ENCODE measurements around the gene NXT1. TPM values are rescaled to one million over a fixed set of nuclear protein-coding genes. Genes with fewer than 3 reads are reported as not detected.
A peak's percentile ranks its signal among the peaks of the same experiment; 100 is the strongest.
"Not testable (repeated sequence)": the region's sequence is repeated elsewhere in the genome, so short reads cannot be mapped to it uniquely, and the experiment has no call there.

Gene NXT1
- 100 to 1,000 TPM in 1 of 3 donors, 10 to 100 TPM in 2; 60.3 to 129 (median 94.2) TPM for polyA plus RNA-seq

GRCh38 chr20:23350196-23350903 lies at the start of gene NXT1:
NXT1 (plus strand) TSS chr20:23350791; CDS start chr20:23354042, 3,251 bp downstream.
- H3K4me3 Mint-ChIP-seq, result peak within 1 kb of the TSS; percentile 93 to 99 (median 97)
- H3K4me1 Mint-ChIP-seq, result peaks cover 28 to 34% of the 10 kb centered on the region in 2 donors
- peaks cover 9 to 23% (median 11%) of the 10 kb centered on the region in 3 donors for H3K27me3 Mint-ChIP-seq (ENCODE audit: low read depth in 3 of 3)
- no peaks in the 10 kb centered on the region for H3K9me3 Mint-ChIP-seq
- peak within 1 kb of the TSS; percentile 99 to 100 (median 100) for H3K27ac Mint-ChIP-seq
- DNase-seq, result peak; percentile 97 to 99 (median 98)
- peaks cover 0 to 4% (median 3%) of the 10 kb centered on the region in 3 donors for H3K36me3 Mint-ChIP-seq

GRCh38 chr20:23301436-23302050 lies 49.0 kb upstream of the NXT1 start:
- H3K36me3 Mint-ChIP-seq, result no peaks in the 10 kb centered on the region
- no peak overlapping the region for H3K27ac Mint-ChIP-seq
- H3K4me3 Mint-ChIP-seq, result no peak overlapping the region
- H3K27me3 Mint-ChIP-seq (ENCODE audit: low read depth in 3 of 3), result peaks cover 0 to 7% (median 2%) of the 10 kb centered on the region in 3 donors
- H3K4me1 Mint-ChIP-seq, result no peaks in the 10 kb centered on the region
- H3K9me3 Mint-ChIP-seq, result no peaks in the 10 kb centered on the region
- DNase-seq, result no peak

- Mint-ChIP-seq H3K36me3 (no peaks in the 10 kb centered on the region), H3K27ac (no peak overlapping the region), H3K4me1 (no peaks in the 10 kb centered on the region), H3K27me3 (ENCODE audit: low read depth in 3 of 3) (peaks cover 0 to 7% (median 4%) of the 10 kb centered on the region in 3 donors), H3K4me3 (no peak overlapping the region), H3K9me3 (no peaks in the 10 kb centered on the region)
- no peak for DNase-seq
Measured at GRCh38 chr20:23302386-23302785, 48.2 kb upstream of the NXT1 start.

- no peaks in the 10 kb centered on the region for H3K9me3 Mint-ChIP-seq
- no peak for DNase-seq
- no peak overlapping the region for H3K4me3 Mint-ChIP-seq
- no peak overlapping the region for H3K27ac Mint-ChIP-seq
- no peaks in the 10 kb centered on the region for H3K36me3 Mint-ChIP-seq
- no peaks in the 10 kb centered on the region for H3K4me1 Mint-ChIP-seq
- H3K27me3 Mint-ChIP-seq (ENCODE audit: low read depth in 3 of 3), result peaks cover 0 to 7% (median 4%) of the 10 kb centered on the region in 3 donors
Measured at GRCh38 chr20:23302801-23303200, 47.8 kb upstream of the NXT1 start.

GRCh38 chr20:23303325-23304102 lies 47.1 kb upstream of the NXT1 start:
- Mint-ChIP-seq H3K27ac (no peak overlapping the region), H3K9me3 (no peaks in the 10 kb centered on the region), H3K4me3 (no peak overlapping the region), H3K27me3 (ENCODE audit: low read depth in 3 of 3) (peaks cover 0 to 7% (median 2%) of the 10 kb centered on the region in 3 donors), H3K4me1 (no peaks in the 10 kb centered on the region), H3K36me3 (no peaks in the 10 kb centered on the region)
- DNase-seq, result no peak

- Mint-ChIP-seq H3K27ac (no peak overlapping the region), H3K9me3 (no peaks in the 10 kb centered on the region), H3K4me1 (no peaks in the 10 kb centered on the region), H3K4me3 (no peak overlapping the region), H3K36me3 (no peaks in the 10 kb centered on the region), H3K27me3 (ENCODE audit: low read depth in 3 of 3) (peaks cover 0 to 7% (median 5%) of the 10 kb centered on the region in 3 donors)
- DNase-seq, result no peak
Measured at GRCh38 chr20:23304616-23305015, 46.0 kb upstream of the NXT1 start.

- Mint-ChIP-seq H3K27me3 (ENCODE audit: low read depth in 3 of 3) (peaks cover 0 to 7% (median 5%) of the 10 kb centered on the region in 3 donors), H3K27ac (no peak overlapping the region), H3K4me3 (no peak overlapping the region), H3K36me3 (no peaks in the 10 kb centered on the region), H3K4me1 (no peaks in the 10 kb centered on the region), H3K9me3 (no peaks in the 10 kb centered on the region)
- DNase-seq, result no peak
Measured at GRCh38 chr20:23305098-23305497, 45.5 kb upstream of the NXT1 start.

- H3K4me3 Mint-ChIP-seq; H3K36me3 Mint-ChIP-seq; H3K4me1 Mint-ChIP-seq; DNase-seq; H3K9me3 Mint-ChIP-seq; H3K27me3 Mint-ChIP-seq (ENCODE audit: low read depth in 3 of 3); H3K27ac Mint-ChIP-seq: not testable (repeated sequence)
Measured at GRCh38 chr20:23307393-23307792, 43.2 kb upstream of the NXT1 start.

GRCh38 chr20:23308024-23308423 lies 42.6 kb upstream of the NXT1 start:
- DNase-seq, result no peak
- no peak overlapping the region for H3K4me3 Mint-ChIP-seq
- no peak overlapping the region for H3K27ac Mint-ChIP-seq
- H3K36me3 Mint-ChIP-seq, result no peaks in the 10 kb centered on the region
- peaks cover 0 to 3% (median 0%) of the 10 kb centered on the region in 6 donors for H3K9me3 Mint-ChIP-seq
- no peaks in the 10 kb centered on the region for H3K4me1 Mint-ChIP-seq
- peaks cover 0 to 6% (median 4%) of the 10 kb centered on the region in 3 donors for H3K27me3 Mint-ChIP-seq (ENCODE audit: low read depth in 3 of 3)

- Mint-ChIP-seq H3K27ac (no peak overlapping the region), H3K4me1 (no peaks in the 10 kb centered on the region), H3K4me3 (no peak overlapping the region), H3K36me3 (no peaks in the 10 kb centered on the region), H3K9me3 (peaks cover 0 to 3% (median 0%) of the 10 kb centered on the region in 6 donors), H3K27me3 (ENCODE audit: low read depth in 3 of 3) (peaks cover 0 to 6% (median 4%) of the 10 kb centered on the region in 3 donors)
- DNase-seq, result no peak
Measured at GRCh38 chr20:23308908-23309307, 41.7 kb upstream of the NXT1 start.

- H3K4me3 Mint-ChIP-seq, result no peak overlapping the region
- no peak overlapping the region for H3K27ac Mint-ChIP-seq
- peaks cover 0 to 6% (median 2%) of the 10 kb centered on the region in 3 donors for H3K27me3 Mint-ChIP-seq (ENCODE audit: low read depth in 3 of 3)
Measured at GRCh38 chr20:23309781-23310180, 40.8 kb upstream of the NXT1 start.

GRCh38 chr20:23311947-23312506 lies 38.6 kb upstream of the NXT1 start:
- no peaks in the 10 kb centered on the region for H3K36me3 Mint-ChIP-seq

More at GRCh38 chr20:23309781-23310180, 40.8 kb upstream of the NXT1 start:
- H3K9me3 Mint-ChIP-seq, result peaks cover 0 to 3% (median 0%) of the 10 kb centered on the region in 6 donors
- no peaks in the 10 kb centered on the region for H3K36me3 Mint-ChIP-seq
- no peaks in the 10 kb centered on the region for H3K4me1 Mint-ChIP-seq
- DNase-seq, result no peak

GRCh38 chr20:23313271-23313670 lies 37.3 kb upstream of the NXT1 start:
- peaks cover 0 to 4% (median 0%) of the 10 kb centered on the region in 3 donors for H3K27me3 Mint-ChIP-seq (ENCODE audit: low read depth in 3 of 3)

More at GRCh38 chr20:23311947-23312506, 38.6 kb upstream of the NXT1 start:
- H3K9me3 Mint-ChIP-seq, result peaks cover 0 to 3% (median 0%) of the 10 kb centered on the region in 6 donors
- no peak for DNase-seq
- no peak overlapping the region for H3K4me3 Mint-ChIP-seq
- no peak overlapping the region for H3K27ac Mint-ChIP-seq
- H3K27me3 Mint-ChIP-seq (ENCODE audit: low read depth in 3 of 3), result peaks cover 0 to 4% (median 0%) of the 10 kb centered on the region in 3 donors
- no peaks in the 10 kb centered on the region for H3K4me1 Mint-ChIP-seq

More at GRCh38 chr20:23313271-23313670, 37.3 kb upstream of the NXT1 start:
- Mint-ChIP-seq H3K9me3 (peaks cover 0 to 3% (median 0%) of the 10 kb centered on the region in 6 donors), H3K4me1 (no peaks in the 10 kb centered on the region), H3K27ac (no peak overlapping the region), H3K36me3 (no peaks in the 10 kb centered on the region), H3K4me3 (no peak overlapping the region)
- DNase-seq, result no peak
